Fibroblast of lung (primary cell): ENCODE measurements around the gene BTBD2. TPM values are rescaled to one million over a fixed set of nuclear protein-coding genes. Genes with fewer than 3 reads are reported as not detected.
"Not testable (repeated sequence)": the region's sequence is repeated elsewhere in the genome, so short reads cannot be mapped to it uniquely, and the experiment has no call there.

Experiments used
- DNase-seq, 2 donors: peaks; one replicate each; pipeline versions ENCODE4 v3.0.0 to v3.0.0-alpha.2; 2010; ENCODE audit warnings: low read depth in 2 of 2
- H2AFZ ChIP-seq: 2 replicates; pipeline ENCODE4 v1.5.1; 2012; ENCODE audit warnings: low read length, control low read depth, inconsistent platforms
- H3K27ac ChIP-seq: 2 replicates; pipeline ENCODE4 v1.5.1; 2011; ENCODE audit warnings: low read length, control low read depth; ENCODE audit not compliant: insufficient read depth
- H3K27me3 ChIP-seq: 2 replicates; pipeline ENCODE4 v1.5.1; 2011; ENCODE audit warnings: mild to moderate bottlenecking, low read length; ENCODE audit not compliant: control insufficient read depth, insufficient read depth
- H3K36me3 ChIP-seq: 2 replicates; pipeline ENCODE4 v1.5.1; 2011; ENCODE audit warnings: low read length; ENCODE audit not compliant: control insufficient read depth, insufficient read depth
- H3K4me1 ChIP-seq: 2 replicates; pipeline ENCODE4 v1.5.1; 2011; ENCODE audit warnings: low read length; ENCODE audit not compliant: control insufficient read depth, insufficient read depth; ENCODE audit errors: extremely low read depth
- H3K4me2 ChIP-seq: 2 replicates; pipeline ENCODE4 v1.5.1; 2011; ENCODE audit warnings: low read length, control low read depth; ENCODE audit not compliant: insufficient read depth; ENCODE audit errors: extremely low read depth
- H3K4me3 ChIP-seq, 4 experiments: fragments of 200-600 bp in 1 of 4; sonication (generic) in 1 of 4; replicated peaks in 1 of 4; 2 replicates each; pipeline ENCODE4 v1.5.1; 2011 to 2016; ENCODE audit warnings: low read length in 4 of 4, low read depth in 3 of 4, mild to moderate bottlenecking in 3 of 4, control low read depth in 2 of 4, inconsistent platforms in 1 of 4, mixed read lengths in 1 of 4; ENCODE audit not compliant: insufficient read depth in 1 of 4; ENCODE audit errors: control extremely low read depth in 1 of 4
- H3K79me2 ChIP-seq: 2 replicates; pipeline ENCODE4 v1.5.1; 2012; ENCODE audit warnings: mild to moderate bottlenecking, low read length, inconsistent platforms; ENCODE audit not compliant: control insufficient read depth, insufficient read depth
- H3K9ac ChIP-seq: 2 replicates; pipeline ENCODE4 v1.5.1; 2011; ENCODE audit warnings: mild to moderate bottlenecking, low read length, control low read depth; ENCODE audit not compliant: insufficient read depth
- H3K9me3 ChIP-seq: 2 replicates; pipeline ENCODE4 v1.5.1; 2012; ENCODE audit warnings: low read depth, low read length; ENCODE audit not compliant: control insufficient read depth, insufficient read depth
- H4K20me1 ChIP-seq: 2 replicates; pipeline ENCODE4 v1.5.1; 2011; ENCODE audit warnings: low read length; ENCODE audit not compliant: control insufficient read depth, insufficient read depth; ENCODE audit errors: extremely low read depth
- EZH2 ChIP-seq: IDR thresholded peaks from 2 replicates; pipeline ENCODE4 v1.5.1; 2012; ENCODE audit warnings: low read length, control low read depth, mild to moderate bottlenecking; ENCODE audit errors: missing control alignments
- polyA plus RNA-seq, 2 donors: library from polyadenylated mRNA; depleted of rRNA in 1 of 2; stranded (reverse) in 1 of 2; unstranded in 1 of 2; fragments of >200 nt; gene quantifications; 2 replicates each; pipeline ENCODE4 v1.2.1, GENCODE V29; 2011 to 2012; ENCODE audit warnings: missing spikeins in 1 of 2
- total RNA-seq: library from RNA; depleted of rRNA; stranded (reverse); fragments of >200 nt; gene quantifications from 2 replicates; pipeline ENCODE4 v1.2.1, GENCODE V29; 2014
- TF ChIP-seq, protein P1 (sequence below), 2 donors: IDR thresholded peaks in 1 of 2; conservative IDR thresholded peaks in 1 of 2; 1 replicate in 1 of 2; 2 replicates in 1 of 2; pipeline ENCODE4 v1.5.1; 2011 to 2012; ENCODE audit warnings: low read length in 2 of 2, control low read depth in 1 of 2, inconsistent platforms in 1 of 2, low read depth in 1 of 2, mild to moderate bottlenecking in 1 of 2

The BTBD2 gene
- total and polyA plus RNA-seq, 2 donors (not counting 1 experiment from before 2014, with no cell fraction given): 14.0 to 70.2 TPM

DNA sequence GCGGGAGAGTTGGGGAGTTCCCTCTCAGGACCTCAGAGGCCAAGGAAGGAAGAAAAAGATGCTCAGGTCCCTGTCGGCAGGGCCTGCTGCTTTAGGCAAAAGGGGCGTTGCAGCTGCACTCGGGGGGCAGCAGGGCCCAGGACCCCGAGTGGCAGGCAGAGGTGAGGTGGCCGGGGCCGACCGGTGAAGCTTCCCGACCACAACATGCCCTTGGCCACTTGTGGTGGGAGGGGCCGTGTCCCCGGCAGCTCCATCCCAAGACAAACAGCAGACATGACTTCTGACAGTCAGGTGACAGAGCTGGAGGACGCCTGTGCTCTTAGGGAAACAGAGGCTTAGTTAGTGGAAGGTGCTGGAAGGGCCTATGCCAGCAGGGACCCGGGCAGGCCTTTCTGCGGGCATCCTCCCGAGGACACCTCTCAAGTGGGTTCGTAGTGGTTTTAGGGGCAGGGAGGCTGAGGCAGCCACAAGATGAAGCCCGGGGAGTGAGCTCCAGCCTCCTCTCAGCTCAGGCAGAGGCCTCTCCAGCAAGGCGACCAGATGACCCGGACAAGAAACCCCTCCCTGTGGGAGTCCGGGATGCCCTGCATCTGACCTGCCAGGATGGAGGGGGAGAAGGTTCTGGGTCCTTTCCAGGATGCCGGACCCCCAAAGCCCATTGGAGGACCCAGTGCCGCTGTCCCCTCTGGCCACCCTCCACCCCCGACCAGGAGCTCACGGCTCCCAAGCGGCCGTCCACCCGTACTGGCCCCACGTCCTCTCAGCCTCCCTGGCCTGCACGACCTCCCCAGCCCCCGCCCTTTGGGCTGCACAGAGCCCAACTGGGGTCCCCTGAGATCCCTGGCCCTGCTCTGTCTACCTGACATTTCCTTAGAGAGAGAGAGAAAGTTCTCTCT is 24.2 kb downstream of the BTBD2 start:
- no peak overlapping the region for H3K9ac ChIP-seq
- H2AFZ ChIP-seq: no peak overlapping the region
- H3K27ac ChIP-seq: no peak overlapping the region
- no peaks in the 10 kb centered on the region for H3K27me3 ChIP-seq
- TF ChIP-seq, protein P1, sequence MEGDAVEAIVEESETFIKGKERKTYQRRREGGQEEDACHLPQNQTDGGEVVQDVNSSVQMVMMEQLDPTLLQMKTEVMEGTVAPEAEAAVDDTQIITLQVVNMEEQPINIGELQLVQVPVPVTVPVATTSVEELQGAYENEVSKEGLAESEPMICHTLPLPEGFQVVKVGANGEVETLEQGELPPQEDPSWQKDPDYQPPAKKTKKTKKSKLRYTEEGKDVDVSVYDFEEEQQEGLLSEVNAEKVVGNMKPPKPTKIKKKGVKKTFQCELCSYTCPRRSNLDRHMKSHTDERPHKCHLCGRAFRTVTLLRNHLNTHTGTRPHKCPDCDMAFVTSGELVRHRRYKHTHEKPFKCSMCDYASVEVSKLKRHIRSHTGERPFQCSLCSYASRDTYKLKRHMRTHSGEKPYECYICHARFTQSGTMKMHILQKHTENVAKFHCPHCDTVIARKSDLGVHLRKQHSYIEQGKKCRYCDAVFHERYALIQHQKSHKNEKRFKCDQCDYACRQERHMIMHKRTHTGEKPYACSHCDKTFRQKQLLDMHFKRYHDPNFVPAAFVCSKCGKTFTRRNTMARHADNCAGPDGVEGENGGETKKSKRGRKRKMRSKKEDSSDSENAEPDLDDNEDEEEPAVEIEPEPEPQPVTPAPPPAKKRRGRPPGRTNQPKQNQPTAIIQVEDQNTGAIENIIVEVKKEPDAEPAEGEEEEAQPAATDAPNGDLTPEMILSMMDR (conservative IDR thresholded peaks at IDR 0.05 in 1 of 2, IDR thresholded peaks at IDR 0.05 in 1 of 2; ENCODE audit: low read depth in 1 of 2, low read length in 2 of 2): no peak
- TF ChIP-seq EZH2: no peak
- H4K20me1 ChIP-seq: no peaks in the 10 kb centered on the region
- H3K79me2 ChIP-seq: no peaks in the 10 kb centered on the region
- no peak for DNase-seq
- no peak overlapping the region for H3K4me2 ChIP-seq
- H3K36me3 ChIP-seq: peaks cover 34% of the 10 kb centered on the region
- no peaks in the 10 kb centered on the region for H3K9me3 ChIP-seq
- no peak overlapping the region for H3K4me3 ChIP-seq
- no peaks in the 10 kb centered on the region for H3K4me1 ChIP-seq

DNA sequence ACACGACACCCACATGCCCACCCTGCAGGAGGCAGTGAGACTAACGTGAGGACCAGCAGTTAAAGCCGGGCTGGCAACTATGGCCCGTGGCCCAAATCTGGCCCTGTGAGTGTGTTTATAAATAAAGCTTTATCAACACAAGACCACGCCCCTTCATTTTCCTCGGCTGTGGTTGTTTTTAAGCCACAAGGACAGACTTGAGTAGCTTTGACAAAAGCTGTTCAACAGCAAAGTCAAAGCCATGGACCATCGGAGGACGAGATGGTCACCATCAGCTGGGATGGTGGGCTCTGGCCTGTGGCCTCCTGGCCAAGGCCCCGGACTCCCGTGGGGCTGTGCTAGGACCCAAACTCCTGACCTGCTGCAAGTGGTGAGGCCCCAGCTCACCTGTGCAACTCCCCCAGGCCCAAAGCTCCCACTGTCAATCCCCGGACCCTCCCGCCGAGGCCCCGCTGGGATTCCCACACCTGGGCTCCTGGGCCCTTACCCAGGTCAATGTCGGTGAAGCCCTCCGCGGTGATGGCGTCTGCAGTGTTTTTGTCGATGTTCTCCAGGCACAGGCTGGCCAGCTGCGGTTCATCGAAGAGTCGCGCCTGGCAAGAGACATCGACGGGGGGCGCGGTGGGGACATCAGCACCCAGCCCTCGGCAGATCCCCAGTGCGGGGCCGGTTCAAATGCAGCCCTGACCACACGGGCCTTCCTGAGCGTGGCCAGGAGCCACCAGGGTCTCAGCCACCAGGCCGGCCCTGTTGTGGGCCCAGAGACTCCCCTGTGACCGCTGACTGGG is 25.1 kb downstream of the BTBD2 start:
- Histone ChIP-seq H3K27me3 (no peaks in the 10 kb centered on the region), H3K9me3 (no peaks in the 10 kb centered on the region), H3K4me2 (no peak overlapping the region), H3K4me1 (no peaks in the 10 kb centered on the region), H3K36me3 (peaks cover 40% of the 10 kb centered on the region), H3K27ac (no peak overlapping the region), H3K79me2 (no peaks in the 10 kb centered on the region), H2AFZ (no peak overlapping the region), H3K4me3 (no peak overlapping the region), H4K20me1 (no peaks in the 10 kb centered on the region), H3K9ac (no peak overlapping the region)
- no peak for DNase-seq
- no peak for TF ChIP-seq EZH2
- TF ChIP-seq, protein P1 (conservative IDR thresholded peaks at IDR 0.05 in 1 of 2, IDR thresholded peaks at IDR 0.05 in 1 of 2; ENCODE audit: low read depth in 1 of 2, low read length in 2 of 2): no peak

DNA sequence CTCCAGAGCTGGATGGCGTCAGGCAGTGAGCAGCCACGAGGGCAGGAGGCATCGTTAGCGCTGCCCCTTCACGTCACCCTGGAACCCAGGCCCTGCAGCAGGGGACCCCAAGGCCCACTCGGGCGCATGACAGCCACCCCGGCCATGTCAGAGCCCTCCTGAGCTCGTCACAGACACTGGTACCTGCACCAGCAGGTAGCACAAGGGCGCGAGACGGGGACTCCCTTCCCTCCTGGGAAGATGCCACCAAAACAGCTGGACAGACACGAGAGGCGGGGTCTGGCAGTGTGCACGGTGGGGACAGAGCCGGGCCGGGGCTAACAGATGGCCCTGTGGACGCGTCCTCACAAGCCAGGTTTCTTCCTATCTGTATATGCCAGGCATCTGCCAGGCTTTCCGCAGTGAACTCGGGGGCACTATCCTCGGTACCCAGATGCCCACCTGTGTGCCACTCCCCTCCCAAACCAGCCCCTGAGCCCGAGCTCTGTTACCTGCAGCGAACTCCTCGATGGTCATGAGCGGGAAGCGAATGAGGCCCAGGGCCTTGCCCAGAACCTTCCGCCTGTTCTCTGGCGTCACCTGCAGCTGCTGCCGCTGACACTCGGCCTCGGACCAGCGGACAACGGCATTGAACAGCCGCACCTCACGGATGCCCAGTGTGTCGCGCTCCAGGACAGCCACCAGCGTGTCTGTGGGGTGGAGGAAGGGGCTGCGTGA is 25.8 kb downstream of the BTBD2 start:
- Histone ChIP-seq H3K4me3 (no peak overlapping the region), H2AFZ (no peak overlapping the region), H3K9ac (no peak overlapping the region), H3K27ac (no peak overlapping the region), H3K4me2 (no peak overlapping the region), H3K36me3 (peaks cover 40% of the 10 kb centered on the region), H3K79me2 (no peaks in the 10 kb centered on the region), H3K4me1 (no peaks in the 10 kb centered on the region), H3K9me3 (no peaks in the 10 kb centered on the region), H4K20me1 (no peaks in the 10 kb centered on the region), H3K27me3 (no peaks in the 10 kb centered on the region)
- TF ChIP-seq EZH2: no peak
- TF ChIP-seq, protein P1 (conservative IDR thresholded peaks at IDR 0.05 in 1 of 2, IDR thresholded peaks at IDR 0.05 in 1 of 2; ENCODE audit: low read depth in 1 of 2, low read length in 2 of 2): no peak
- DNase-seq: no peak

DNA sequence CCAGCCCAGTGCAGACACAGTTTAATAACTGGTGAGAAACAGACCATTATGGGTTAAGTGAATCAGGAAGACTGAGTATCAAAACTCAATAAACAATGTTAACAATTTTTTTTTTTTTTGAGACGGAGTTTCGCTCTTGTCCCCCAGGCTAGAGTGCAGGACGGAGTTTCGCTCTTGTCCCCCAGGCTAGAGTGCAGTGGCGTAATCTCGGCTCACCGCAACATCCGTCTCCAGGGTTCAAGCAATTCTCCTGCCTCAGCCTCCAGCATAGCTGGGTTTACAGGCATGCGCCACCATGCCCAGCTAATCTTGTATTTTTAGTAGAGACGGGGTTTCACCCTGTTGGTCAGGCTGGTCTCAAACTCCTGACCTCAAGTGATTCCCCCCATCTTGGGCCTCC is 27.1 kb downstream of the BTBD2 start:
- DNase-seq, H3K79me2 ChIP-seq, H3K27me3 ChIP-seq, H4K20me1 ChIP-seq, H3K27ac ChIP-seq, H2AFZ ChIP-seq, H3K9me3 ChIP-seq, H3K4me1 ChIP-seq, H3K4me3 ChIP-seq, H3K4me2 ChIP-seq, H3K9ac ChIP-seq: not testable (repeated sequence)
- H3K36me3 ChIP-seq: peaks cover 39% of the 10 kb centered on the region
